SK-N-SH (cell line): ENCODE measurements around the gene YBX1. TPM values are rescaled to one million over a fixed set of nuclear protein-coding genes. Genes with fewer than 3 reads are reported as not detected.

Experiments
- CTCF ChIA-PET: fragments of 300-600, 350-600 bp; formaldehyde crosslinking; extraction: SDS; loops from one replicate; lab custom pipeline; 2021; lab: Yijun Ruan, JAX
- POLR2A ChIA-PET: fragments of 350-600 bp; sonication (Branson Sonifier 250); formaldehyde crosslinking; extraction: SDS; loops from one replicate; lab custom pipeline; 2020; ENCODE audit warnings: antibody characterized with exemption, inconsistent platforms; lab: Yijun Ruan, JAX
- DNase-seq: peaks from one replicate; pipeline ENCODE4 v3.0.0; 2012
- H2AFZ ChIP-seq: fragments of 200-600 bp; sonication (generic); 2 replicates; pipeline ENCODE4 v1.8.1; 2016; ENCODE audit warnings: antibody characterized with exemption, mild to moderate bottlenecking, low read depth
- H3F3A ChIP-seq: fragments of 200-600 bp; sonication (generic); replicated peaks from 2 replicates; pipeline ENCODE3; 2016; ENCODE audit warnings: antibody characterized with exemption, mild to moderate bottlenecking; ENCODE audit not compliant: insufficient read depth
- H3K27ac ChIP-seq, 2 experiments: fragments of 200-500 bp in 1 of 2; fragments of 200-600 bp in 1 of 2; sonication (Bioruptor generic) in 1 of 2; sonication (generic), shearing (Covaris generic) in 1 of 2; 2 replicates each; pipeline versions ENCODE4 v1.5.1 to v1.6.1; 2014 to 2016; ENCODE audit warnings: low read depth in 2 of 2, inconsistent platforms in 1 of 2, low read length in 1 of 2, mild to moderate bottlenecking in 1 of 2, mixed read lengths in 1 of 2
- H3K27me3 ChIP-seq: fragments of 200-600 bp; sonication (generic), shearing (Covaris generic); 2 replicates; pipeline ENCODE4 v1.6.1; 2016; ENCODE audit warnings: mixed run types; ENCODE audit not compliant: insufficient read depth
- H3K36me3 ChIP-seq, 2 experiments: fragments of 200-500 bp in 1 of 2; fragments of 200-600 bp in 1 of 2; sonication (Bioruptor generic) in 1 of 2; sonication (generic) in 1 of 2; replicated peaks in 1 of 2; 2 replicates each; pipeline versions ENCODE3 to v1.5.1; 2014 to 2016; ENCODE audit warnings: low read length in 1 of 2, mild to moderate bottlenecking in 1 of 2; ENCODE audit not compliant: insufficient read depth in 2 of 2, control insufficient read depth in 1 of 2
- H3K4me1 ChIP-seq, 2 experiments: fragments of 200-500 bp in 1 of 2; fragments of 200-600 bp in 1 of 2; sonication (Bioruptor generic) in 1 of 2; sonication (generic), shearing (Covaris generic) in 1 of 2; 2 replicates each; pipeline versions ENCODE4 v1.5.1 to v1.6.1; 2014 to 2016; ENCODE audit warnings: low read depth in 1 of 2, low read length in 1 of 2, mixed run types in 1 of 2; ENCODE audit not compliant: insufficient read depth in 2 of 2, control insufficient read depth in 1 of 2
- H3K4me2 ChIP-seq: fragments of 200-600 bp; sonication (generic), shearing (Covaris generic); 2 replicates; pipeline ENCODE4 v1.6.1; 2017; ENCODE audit warnings: mixed run types
- H3K4me3 ChIP-seq, 2 experiments: fragments of 200-500 bp in 1 of 2; fragments of 200-600 bp in 1 of 2; sonication (Bioruptor generic) in 1 of 2; sonication (generic), shearing (Covaris generic) in 1 of 2; 2 replicates each; pipeline versions ENCODE4 v1.5.1 to v1.8.1; 2014 to 2016; ENCODE audit warnings: low read depth in 2 of 2, inconsistent platforms in 1 of 2, low read length in 1 of 2, mild to moderate bottlenecking in 1 of 2, mixed read lengths in 1 of 2, moderate library complexity in 1 of 2
- H3K79me2 ChIP-seq: fragments of 200-600 bp; sonication (generic); 2 replicates; pipeline ENCODE4 v1.8.1; 2017; ENCODE audit warnings: mild to moderate bottlenecking; ENCODE audit not compliant: insufficient read depth
- H3K9ac ChIP-seq: fragments of 200-600 bp; sonication (generic); 2 replicates; pipeline ENCODE4 v1.6.1; 2017; ENCODE audit warnings: mixed run types
- H3K9me2 ChIP-seq: fragments of 200-600 bp; sonication (generic); 2 replicates; pipeline ENCODE4 v1.6.1; 2017; ENCODE audit warnings: mixed run types
- H3K9me3 ChIP-seq: fragments of 200-600 bp; sonication (generic); 2 replicates; pipeline ENCODE4 v1.6.1; 2017; ENCODE audit warnings: mixed run types, mild to moderate bottlenecking, moderate library complexity
- H4K20me1 ChIP-seq: fragments of 200-600 bp; sonication (generic); 2 replicates; pipeline ENCODE4 v1.6.1; 2017; ENCODE audit warnings: mild to moderate bottlenecking, mixed run types; ENCODE audit not compliant: insufficient read depth
- CTCF ChIP-seq: fragments of 200-600 bp; sonication (generic); IDR thresholded peaks from 2 replicates; pipeline ENCODE4 v1.6.1; 2017; ENCODE audit warnings: antibody characterized with exemption, mild to moderate bottlenecking, moderate library complexity
- EP300 ChIP-seq, 2 experiments: IDR thresholded peaks; 2 replicates each; pipeline versions ENCODE4 v1.4.0 to v1.6.1; 2012; ENCODE audit warnings: borderline replicate concordance in 1 of 2, low read depth in 1 of 2, low read length in 1 of 2
- FOXJ3 ChIP-seq: sonication (generic); formaldehyde crosslinking; IDR thresholded peaks from 2 replicates; pipeline ENCODE4 v1.5.1; 2020; ENCODE audit warnings: mild to moderate bottlenecking, missing genetic modification reagents
- GABPA ChIP-seq: IDR thresholded peaks from 2 replicates; pipeline ENCODE4 v1.4.0; 2012; ENCODE audit warnings: low read depth, mild to moderate bottlenecking
- GATA2 ChIP-seq: sonication (generic); formaldehyde crosslinking; IDR thresholded peaks from 2 replicates; pipeline ENCODE4 v1.5.0; 2020; ENCODE audit warnings: mild to moderate bottlenecking, missing genetic modification reagents
- IRF3 ChIP-seq: fragments of 150-350 bp; IDR thresholded peaks from 2 replicates; pipeline ENCODE4 v1.6.1; 2016; ENCODE audit warnings: mild to moderate bottlenecking, low read depth, low read length
- JUND ChIP-seq: IDR thresholded peaks from 2 replicates; pipeline ENCODE4 v1.4.0; 2012
- MXI1 ChIP-seq: IDR thresholded peaks from 2 replicates; pipeline ENCODE4 v1.6.1; 2012; ENCODE audit warnings: mild to moderate bottlenecking, low read depth, low read length, improper control_type of control experiment
- NFIC ChIP-seq: IDR thresholded peaks from 2 replicates; pipeline ENCODE4 v1.4.0; 2012; ENCODE audit warnings: borderline replicate concordance
- NRF1 ChIP-seq: IDR thresholded peaks from 2 replicates; pipeline ENCODE4 v1.6.1; 2012; ENCODE audit warnings: low read depth, mild to moderate bottlenecking, low read length
- TAF1 ChIP-seq: IDR thresholded peaks from 2 replicates; pipeline ENCODE4 v1.6.1; 2012; ENCODE audit warnings: low read depth, mild to moderate bottlenecking, low read length, moderate library complexity, borderline replicate concordance
- TCF12 ChIP-seq: IDR thresholded peaks from 2 replicates; pipeline ENCODE4 v1.4.0; 2012
- YY1 ChIP-seq: IDR thresholded peaks from 2 replicates; pipeline ENCODE4 v1.4.0; 2012; ENCODE audit warnings: low read depth, mild to moderate bottlenecking
- whole genome bisulfite sequencing: methylation state at CpG from one replicate; pipeline ENCODE4 v1.1.6; 2017; ENCODE audit warnings: low lambda C conversion rate; 5-methylcytosine and 5-hydroxymethylcytosine counted together
- polyA plus RNA-seq, 3 experiments: library from polyadenylated mRNA; depleted of rRNA; stranded (reverse); fragments of >200 nt; gene quantifications; 2 replicates each; pipeline ENCODE4 v1.2.3, GENCODE V29; 2012
- TF ChIP-seq, protein P1 (sequence below): IDR thresholded peaks from 2 replicates; pipeline ENCODE4 v1.4.0; 2012; ENCODE audit warnings: low read depth, borderline replicate concordance

Gene YBX1
- polyA plus RNA-seq, 1 of the 3 experiments (the other 2 are of a cell fraction), result 592 TPM

DNA sequence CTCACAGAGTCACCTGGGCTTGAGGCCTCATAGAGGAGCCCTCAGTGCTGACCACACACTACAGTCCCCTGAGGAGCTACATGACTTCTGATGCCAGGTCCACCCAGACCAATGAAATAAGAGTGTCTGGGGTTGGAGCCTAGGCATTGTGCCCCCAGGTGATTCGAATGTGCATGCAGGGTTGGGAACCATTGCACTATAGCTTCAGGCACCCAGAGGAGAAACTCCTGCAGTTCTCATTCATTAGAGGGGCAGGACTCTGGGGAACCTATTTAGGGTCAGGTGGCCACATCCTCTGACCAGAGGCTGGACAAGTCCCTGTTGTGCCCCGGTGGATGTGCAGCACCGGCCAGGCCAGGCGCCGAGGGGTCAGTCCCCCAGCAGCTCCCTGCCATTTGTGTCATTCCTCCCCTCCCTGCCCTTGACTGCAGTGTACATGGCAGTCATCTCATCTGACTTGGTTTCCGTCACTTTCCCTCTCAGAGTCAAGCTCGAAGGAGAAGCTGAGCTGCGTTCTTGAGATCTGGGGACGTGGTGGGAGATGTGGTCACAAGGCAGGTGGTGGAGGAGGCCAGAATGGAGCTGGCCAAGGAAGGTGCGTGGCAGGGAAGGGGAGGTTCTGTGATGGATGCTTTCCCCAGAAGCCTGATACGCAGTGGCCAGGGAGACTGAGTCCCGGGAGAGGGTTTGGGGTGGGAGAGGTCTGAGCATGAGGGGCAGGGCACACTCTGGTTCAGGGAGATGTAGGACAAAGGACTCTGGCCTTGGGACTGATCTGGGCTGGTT is 51.4 kb downstream of the YBX1 start:
- H3K9ac ChIP-seq, result no peak overlapping the region
- no peaks in the 10 kb centered on the region for H4K20me1 ChIP-seq
- H3K27me3 ChIP-seq, result no peaks in the 10 kb centered on the region
- no peak overlapping the region for H2AFZ ChIP-seq
- H3K4me3 ChIP-seq, result no peak overlapping the region
- peaks cover 0 to 6% of the 10 kb centered on the region in 2 experiments; a peak in 1 of 4 replicates for H3K4me1 ChIP-seq
- no peaks in the 10 kb centered on the region for H3K79me2 ChIP-seq
- no peaks in the 10 kb centered on the region for H3K36me3 ChIP-seq
- no peaks in the 10 kb centered on the region for H3F3A ChIP-seq
- DNase-seq, result peak; percentile 1
- ChIA-PET POLR2A (no interaction called here), CTCF (interaction anchor here (1.2 to 1.5 kb wide), 2 partner anchors 14 to 155 kb away, joined by 4 to 5 read pairs; no protein-coding TSS in a partner anchor)
- H3K9me2 ChIP-seq, result no peaks in the 10 kb centered on the region
- no peak overlapping the region for H3K4me2 ChIP-seq
- WGBS, result 85% methylated on average over 7 of the region's 12 CpGs
- TF ChIP-seq CTCF (no peak), NRF1 (no peak), GABPA (no peak), TAF1 (no peak), FOXJ3 (CRISPR knock-in tag) (no peak), MXI1 (no peak), JUND (no peak), NFIC (no peak), EP300 (IDR thresholded peaks at IDR 0.05; ENCODE audit: borderline replicate concordance in 1 of 2, low read depth in 1 of 2, low read length in 1 of 2) (no peak), GATA2 (CRISPR knock-in tag) (no peak), IRF3 (no peak), TCF12 (no peak), YY1 (no peak)
- TF ChIP-seq, protein P1, sequence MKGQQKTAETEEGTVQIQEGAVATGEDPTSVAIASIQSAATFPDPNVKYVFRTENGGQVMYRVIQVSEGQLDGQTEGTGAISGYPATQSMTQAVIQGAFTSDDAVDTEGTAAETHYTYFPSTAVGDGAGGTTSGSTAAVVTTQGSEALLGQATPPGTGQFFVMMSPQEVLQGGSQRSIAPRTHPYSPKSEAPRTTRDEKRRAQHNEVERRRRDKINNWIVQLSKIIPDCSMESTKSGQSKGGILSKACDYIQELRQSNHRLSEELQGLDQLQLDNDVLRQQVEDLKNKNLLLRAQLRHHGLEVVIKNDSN, result no peak
- TF ChIP-seq, all 33 proteins: peak for 0
- no peaks in the 10 kb centered on the region for H3K9me3 ChIP-seq
- H3K27ac ChIP-seq, result no peak overlapping the region
